Measurements from ENCODE around the gene SLC30A2.

Gene SLC30A2

GRCh38 chr1:26034504-26035202, 11.3 kb downstream of the SLC30A2 start:
- no peak overlapping the region for H3K27ac ChIP-seq (ENCODE audit: low read length)
- TF ChIP-seq EZH2phosphoT487 (IDR thresholded peaks at IDR 0.05; ENCODE audit: low read depth) (no peak), CTCF (IDR thresholded peaks at IDR 0.05; ENCODE audit: low read depth, low read length) (no peak)
- H3K79me2 ChIP-seq (ENCODE audit: low read length), result no peaks in the 10 kb centered on the region
- H3K27me3 ChIP-seq (ENCODE audit: low read depth, low read length), result no peaks in the 10 kb centered on the region
- H3K4me2 ChIP-seq (ENCODE audit: low read length), result peak overlapping the region; percentile 98
- no peaks in the 10 kb centered on the region for H4K20me1 ChIP-seq (ENCODE audit: insufficient read depth, low read length)
- no peaks in the 10 kb centered on the region for H3K9me3 ChIP-seq (ENCODE audit: insufficient read depth, low read length)
- H3K36me3 ChIP-seq (replicated peaks; ENCODE audit: low read depth, low read length), result no peaks in the 10 kb centered on the region
- no peaks in the 10 kb centered on the region for H3K4me1 ChIP-seq (ENCODE audit: low read length)
- peak overlapping the region; percentile 100 for H3K4me3 ChIP-seq (ENCODE audit: low read length)
- peak overlapping the region; percentile 92 for H2AFZ ChIP-seq (ENCODE audit: low read depth, low read length)
- H3K9ac ChIP-seq (ENCODE audit: low read length), result peak overlapping the region; percentile 58

DNA sequence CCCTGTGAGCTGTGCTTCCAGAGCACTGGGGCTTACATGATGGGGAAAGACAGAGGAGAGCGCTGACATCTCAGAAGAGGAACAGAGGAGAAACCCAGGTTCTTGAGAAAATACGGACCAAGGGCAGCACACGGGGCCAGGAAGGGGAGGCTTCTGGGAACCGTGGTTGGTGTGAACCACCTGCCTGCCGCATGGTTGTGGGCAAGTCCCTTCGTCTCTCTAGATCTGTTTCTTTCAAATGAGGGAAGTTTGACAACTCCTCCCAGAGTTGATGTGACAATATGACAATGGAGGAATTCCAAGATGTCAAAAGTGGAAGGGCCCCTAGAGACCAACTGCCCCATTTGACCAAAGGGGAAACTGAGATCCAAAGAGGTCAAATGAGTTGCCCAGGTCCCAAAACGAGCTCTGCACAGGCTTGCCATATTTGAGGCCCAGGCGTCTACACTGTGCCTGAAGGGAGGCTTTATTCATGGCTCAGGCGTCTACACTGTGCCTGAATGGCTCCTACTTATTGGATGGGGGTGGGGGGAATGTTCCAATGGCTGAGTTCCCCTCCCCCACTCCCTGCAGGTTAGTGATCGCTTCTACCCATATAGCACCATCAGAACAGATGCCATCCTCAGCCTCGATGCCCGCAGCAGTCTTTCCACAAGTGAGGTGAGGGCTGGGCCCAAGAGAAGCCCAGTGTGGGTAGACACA, 13.1 kb downstream of the SLC30A2 start:
- no peaks in the 10 kb centered on the region for H4K20me1 ChIP-seq (ENCODE audit: insufficient read depth, low read length)
- H3K9ac ChIP-seq (ENCODE audit: low read length), result no peak overlapping the region
- H3K4me1 ChIP-seq (ENCODE audit: low read length), result no peaks in the 10 kb centered on the region
- no peaks in the 10 kb centered on the region for H3K27me3 ChIP-seq (ENCODE audit: low read depth, low read length)
- H2AFZ ChIP-seq (ENCODE audit: low read depth, low read length), result no peak overlapping the region
- H3K36me3 ChIP-seq (replicated peaks; ENCODE audit: low read depth, low read length), result no peaks in the 10 kb centered on the region
- no peak for TF ChIP-seq CTCF (IDR thresholded peaks at IDR 0.05; ENCODE audit: low read depth, low read length)
- TF ChIP-seq EZH2phosphoT487 (IDR thresholded peaks at IDR 0.05; ENCODE audit: low read depth), result no peak
- H3K4me2 ChIP-seq (ENCODE audit: low read length), result no peak overlapping the region
- H3K27ac ChIP-seq (ENCODE audit: low read length), result no peak overlapping the region
- no peaks in the 10 kb centered on the region for H3K9me3 ChIP-seq (ENCODE audit: insufficient read depth, low read length)
- H3K79me2 ChIP-seq (ENCODE audit: low read length), result no peaks in the 10 kb centered on the region
- H3K4me3 ChIP-seq (ENCODE audit: low read length), result no peak overlapping the region

GRCh38 chr1:26031611-26032220, 14.2 kb downstream of the SLC30A2 start:
- Histone ChIP-seq H3K9me3 (ENCODE audit: insufficient read depth, low read length) (no peaks in the 10 kb centered on the region), H3K9ac (ENCODE audit: low read length) (no peak overlapping the region), H4K20me1 (ENCODE audit: insufficient read depth, low read length) (no peaks in the 10 kb centered on the region), H3K79me2 (ENCODE audit: low read length) (no peaks in the 10 kb centered on the region), H3K4me2 (ENCODE audit: low read length) (no peak overlapping the region), H3K4me3 (ENCODE audit: low read length) (no peak overlapping the region), H3K27me3 (ENCODE audit: low read depth, low read length) (no peaks in the 10 kb centered on the region), H3K27ac (ENCODE audit: low read length) (no peak overlapping the region), H2AFZ (ENCODE audit: low read depth, low read length) (no peak overlapping the region), H3K4me1 (ENCODE audit: low read length) (no peaks in the 10 kb centered on the region), H3K36me3 (replicated peaks; ENCODE audit: low read depth, low read length) (no peaks in the 10 kb centered on the region)
- TF ChIP-seq EZH2phosphoT487 (IDR thresholded peaks at IDR 0.05; ENCODE audit: low read depth) (no peak), CTCF (IDR thresholded peaks at IDR 0.05; ENCODE audit: low read depth, low read length) (no peak)

DNA sequence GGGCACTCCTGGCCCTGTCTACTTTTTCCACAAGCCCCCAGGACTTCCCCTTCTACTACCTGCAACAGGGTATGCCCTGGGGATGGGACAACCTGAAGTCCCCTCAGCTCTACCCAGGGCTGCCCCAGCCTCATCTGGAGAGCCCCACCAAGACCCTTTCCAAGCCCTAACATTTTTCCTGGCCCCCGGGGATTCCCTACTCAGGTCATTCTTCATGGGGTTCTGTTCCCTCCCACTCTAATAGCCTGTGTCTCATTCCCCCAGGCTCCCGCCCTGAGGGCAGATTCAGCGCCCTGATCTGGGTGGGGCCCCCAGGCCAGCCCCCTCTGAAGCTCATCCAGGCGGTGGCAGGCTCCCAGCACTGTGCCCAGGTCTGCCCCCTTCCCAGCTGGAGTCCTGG, 14.7 kb downstream of the SLC30A2 start:
- Histone ChIP-seq H3K9me3 (ENCODE audit: insufficient read depth, low read length) (no peaks in the 10 kb centered on the region), H3K36me3 (replicated peaks; ENCODE audit: low read depth, low read length) (no peaks in the 10 kb centered on the region), H3K9ac (ENCODE audit: low read length) (no peak overlapping the region), H3K4me2 (ENCODE audit: low read length) (no peak overlapping the region), H3K27ac (ENCODE audit: low read length) (no peak overlapping the region), H2AFZ (ENCODE audit: low read depth, low read length) (no peak overlapping the region), H4K20me1 (ENCODE audit: insufficient read depth, low read length) (no peaks in the 10 kb centered on the region), H3K4me3 (ENCODE audit: low read length) (no peak overlapping the region), H3K79me2 (ENCODE audit: low read length) (no peaks in the 10 kb centered on the region), H3K4me1 (ENCODE audit: low read length) (no peaks in the 10 kb centered on the region), H3K27me3 (ENCODE audit: low read depth, low read length) (no peaks in the 10 kb centered on the region)
- TF ChIP-seq CTCF (IDR thresholded peaks at IDR 0.05; ENCODE audit: low read depth, low read length) (no peak), EZH2phosphoT487 (IDR thresholded peaks at IDR 0.05; ENCODE audit: low read depth) (no peak)

Data from OCI-LY3 (cell line).